Measurements from ENCODE around the gene MAT1A.
"Not testable (repeated sequence)": the region's sequence is repeated elsewhere in the genome, so short reads cannot be mapped to it uniquely, and the experiment has no call there.

MAT1A gene

GRCh38 chr10:80244371-80244770 lies 45.1 kb downstream of the MAT1A start:
- H3K4me3 ChIP-seq (ENCODE audit: low read depth, low read length); DNase-seq (ENCODE audit: low read depth): not testable (repeated sequence)

- H3K4me3 ChIP-seq (ENCODE audit: low read depth, low read length); DNase-seq (ENCODE audit: low read depth): not testable (repeated sequence)
Measured at GRCh38 chr10:80242341-80242740, 47.1 kb downstream of the MAT1A start.

GRCh38 chr10:80236457-80236856 lies 53.0 kb downstream of the MAT1A start:
- H3K4me3 ChIP-seq (ENCODE audit: low read depth, low read length); DNase-seq (ENCODE audit: low read depth): not testable (repeated sequence)

GRCh38 chr10:80234331-80235235 lies 54.9 kb downstream of the MAT1A start:
- H3K4me3 ChIP-seq (ENCODE audit: low read depth, low read length); DNase-seq (ENCODE audit: low read depth): not testable (repeated sequence)

- not testable (repeated sequence) for DNase-seq (ENCODE audit: low read depth); H3K4me3 ChIP-seq (ENCODE audit: low read depth, low read length)
Measured at GRCh38 chr10:80233871-80234270, 55.6 kb downstream of the MAT1A start.

GRCh38 chr10:80226723-80227122 lies 62.7 kb downstream of the MAT1A start:
- DNase-seq (ENCODE audit: low read depth) = not testable (repeated sequence)

GRCh38 chr10:80223031-80223419 lies 66.4 kb downstream of the MAT1A start:
- H3K4me3 ChIP-seq (ENCODE audit: low read depth, low read length); DNase-seq (ENCODE audit: low read depth): not testable (repeated sequence)

More at GRCh38 chr10:80226723-80227122, 62.7 kb downstream of the MAT1A start:
- not testable (repeated sequence) for H3K4me3 ChIP-seq (ENCODE audit: low read depth, low read length)

Measured in skeletal muscle cell (primary cell).